OCI-LY7 (cell line): ENCODE measurements around the gene PCED1B.

Source experiments
- CTCF ChIP-seq: fragments of 200-600 bp; sonication (generic); conservative IDR thresholded peaks from 2 replicates; pipeline ENCODE4 v1.5.1; 2014; ENCODE audit warnings: mild to moderate bottlenecking, antibody characterized with exemption, low read length, moderate library complexity, mixed read lengths
- EZH2phosphoT487 ChIP-seq: fragments of 200-600 bp; sonication (generic); IDR thresholded peaks from 2 replicates; pipeline ENCODE4 v1.6.1; 2018; ENCODE audit warnings: low read depth, borderline replicate concordance, mild to moderate bottlenecking, mixed run types, antibody characterized with exemption, low read length, moderate library complexity, mixed read lengths

- no peak for TF ChIP-seq CTCF
- no peak for TF ChIP-seq EZH2phosphoT487
Observed at GRCh38 chr12:47067771-47068431, 11.5 kb upstream of the PCED1B start.
